ENCODE data around the gene FASTK. TPM values are rescaled to one million over a fixed set of nuclear protein-coding genes. Genes with fewer than 3 reads are reported as not detected.
A peak's percentile ranks its signal among the peaks of the same experiment; 100 is the strongest.
"Not testable (repeated sequence)": the region's sequence is repeated elsewhere in the genome, so short reads cannot be mapped to it uniquely, and the experiment has no call there.

FASTK gene
- total RNA-seq, 1 experiment from 2014 or later, result 140 TPM

GRCh38 chr7:151058781-151059366, 21.7 kb downstream of the FASTK start:
- in situ Hi-C loops (cut with HindIII; ENCODE audit: low pct_unique_long_range_greater_than_20kb, low sequenced_read_pairs), result no loop called here
- DNase-seq (ENCODE audit: low read depth), result no peak

DNA sequence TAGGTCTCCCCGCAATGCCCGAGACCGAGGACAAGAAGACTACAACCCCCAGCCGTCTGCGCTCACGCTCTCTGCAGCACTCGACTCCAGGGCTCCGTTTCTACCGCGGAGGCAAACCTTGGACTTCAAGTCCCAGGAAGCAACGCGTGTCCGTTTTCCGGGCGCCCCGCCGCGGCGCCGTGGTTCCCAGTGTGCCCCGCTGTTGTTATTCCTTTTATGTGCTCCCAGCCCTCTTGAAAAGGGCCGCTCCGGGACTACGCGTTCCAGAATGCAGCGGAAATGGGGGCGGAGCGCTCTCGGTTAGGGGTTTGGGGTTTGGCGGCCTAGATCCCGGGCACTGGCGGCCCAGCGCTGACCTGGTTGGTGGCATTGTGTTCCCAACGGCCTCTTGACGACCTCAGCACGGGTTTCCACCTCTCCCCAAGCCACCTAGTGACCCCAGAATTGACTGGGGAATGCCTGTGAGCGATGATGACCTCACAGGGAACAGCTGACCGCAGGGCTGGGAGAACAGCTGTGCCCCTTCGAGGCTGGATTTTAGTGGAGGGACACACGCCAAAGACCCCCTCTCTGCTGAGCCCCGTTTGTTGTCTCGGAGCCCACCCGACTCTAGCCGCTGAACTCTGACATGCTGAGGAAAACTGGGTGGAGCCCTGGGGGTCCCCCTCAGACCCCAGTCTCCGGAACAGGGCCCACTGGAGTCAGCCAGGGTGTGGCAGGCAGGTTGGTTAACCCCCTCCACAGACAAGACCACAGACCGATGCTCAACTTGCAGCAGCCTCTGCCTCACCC, 22.4 kb downstream of the FASTK start:
- DNase-seq (ENCODE audit: low read depth), result peak; percentile 98
- in situ Hi-C loops (cut with HindIII; ENCODE audit: low pct_unique_long_range_greater_than_20kb, low sequenced_read_pairs), result no loop called here

GRCh38 chr7:151057506-151057988, 23.1 kb downstream of the FASTK start, which contains the start of gene CDK5:
Gene CDK5, minus strand, starts transcription at chr7:151057897. Its CDS starts 49 bp downstream, at chr7:151057848.
- DNase-seq (ENCODE audit: low read depth), result no peak
- in situ Hi-C loops (cut with HindIII; ENCODE audit: low pct_unique_long_range_greater_than_20kb, low sequenced_read_pairs), result no loop called here

DNA sequence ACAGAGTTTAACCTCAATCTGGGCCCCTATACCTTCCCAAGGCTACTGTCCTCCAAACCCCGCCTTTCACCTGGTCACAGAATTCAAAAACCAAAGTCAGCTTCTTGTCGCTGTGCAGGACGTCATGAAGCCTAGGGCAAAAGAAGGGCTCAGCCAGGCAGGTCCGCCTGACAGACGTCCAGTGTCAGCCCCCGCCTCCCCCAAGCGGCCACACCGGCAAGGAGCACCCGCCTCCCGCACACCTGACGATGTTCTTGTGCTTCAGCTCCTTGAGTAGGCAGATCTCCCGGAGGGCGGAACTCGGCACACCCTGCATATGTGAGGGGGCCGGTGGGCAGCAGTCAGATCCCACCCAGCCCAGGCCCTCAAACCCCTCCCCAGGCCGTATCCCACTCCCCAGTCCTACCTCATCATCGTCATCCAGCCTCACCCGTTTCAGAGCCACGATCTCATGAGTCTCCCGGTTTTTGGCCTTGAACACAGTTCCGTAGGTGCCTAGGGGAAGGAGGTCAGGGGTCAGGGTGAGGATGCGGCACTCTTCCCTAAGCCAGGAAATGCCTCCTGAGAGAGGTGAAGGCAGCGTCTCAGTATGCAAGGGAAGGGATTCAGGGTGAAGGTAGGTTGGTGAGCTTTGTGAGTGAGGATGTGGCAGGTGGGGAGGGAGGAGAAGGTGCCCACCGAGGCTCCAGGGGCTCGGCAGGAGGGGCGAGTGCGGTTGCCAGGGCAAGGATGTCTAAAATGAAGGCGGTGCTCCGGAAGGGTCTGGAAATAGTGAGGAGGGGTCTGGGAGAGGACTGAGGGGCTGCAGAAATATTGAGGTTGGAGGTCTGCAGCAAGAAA, 23.7 kb downstream of the FASTK start:
- in situ Hi-C loops (cut with HindIII; ENCODE audit: low pct_unique_long_range_greater_than_20kb, low sequenced_read_pairs), result no loop called here
- DNase-seq (ENCODE audit: low read depth), result no peak

GRCh38 chr7:151056283-151056665, 24.3 kb downstream of the FASTK start:
- in situ Hi-C loops (cut with HindIII; ENCODE audit: low pct_unique_long_range_greater_than_20kb, low sequenced_read_pairs), result no loop called here

GRCh38 chr7:151053751-151054150, 26.9 kb downstream of the FASTK start:
- in situ Hi-C loops (cut with HindIII; ENCODE audit: low pct_unique_long_range_greater_than_20kb, low sequenced_read_pairs), result no loop called here

More at GRCh38 chr7:151056283-151056665, 24.3 kb downstream of the FASTK start:
- no peak for DNase-seq (ENCODE audit: low read depth)

DNA sequence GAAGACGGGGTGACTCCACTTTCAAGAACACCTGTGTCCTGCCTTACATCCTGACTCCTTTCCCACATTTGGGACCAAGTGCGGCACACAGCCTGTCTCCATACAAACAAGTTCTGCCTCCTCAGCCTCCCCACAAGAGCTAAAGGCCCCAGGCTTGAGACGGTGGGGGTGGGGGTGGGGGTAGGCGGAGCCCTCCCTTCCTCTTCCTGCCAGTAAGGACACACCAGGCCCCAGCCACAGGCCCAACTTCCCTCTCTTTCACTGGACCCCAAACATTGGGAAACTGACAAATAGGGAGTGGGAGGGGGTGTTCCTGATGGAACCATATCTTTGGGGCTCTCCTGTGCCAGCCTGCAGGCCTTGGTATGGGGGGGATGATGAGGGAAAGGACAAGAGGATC, 27.5 kb downstream of the FASTK start:
- in situ Hi-C loops (cut with HindIII; ENCODE audit: low pct_unique_long_range_greater_than_20kb, low sequenced_read_pairs), result no loop called here
- no peak for DNase-seq (ENCODE audit: low read depth)

More at GRCh38 chr7:151053751-151054150, 26.9 kb downstream of the FASTK start:
- no peak for DNase-seq (ENCODE audit: low read depth)

GRCh38 chr7:151051108-151051507, 29.5 kb downstream of the FASTK start:
- no peak for DNase-seq (ENCODE audit: low read depth)
- in situ Hi-C loops (cut with HindIII; ENCODE audit: low pct_unique_long_range_greater_than_20kb, low sequenced_read_pairs), result no loop called here

GRCh38 chr7:151048911-151049463, 31.6 kb downstream of the FASTK start:
- in situ Hi-C loops (cut with HindIII; ENCODE audit: low pct_unique_long_range_greater_than_20kb, low sequenced_read_pairs), result no loop called here
- DNase-seq (ENCODE audit: low read depth), result no peak

GRCh38 chr7:151047976-151048815, 32.4 kb downstream of the FASTK start, which contains the start of gene ASIC3:
Gene ASIC3, plus strand, starts transcription at chr7:151048531. Its CDS starts 355 bp downstream, at chr7:151048886.
- no peak for DNase-seq (ENCODE audit: low read depth)
- in situ Hi-C loops (cut with HindIII; ENCODE audit: low pct_unique_long_range_greater_than_20kb, low sequenced_read_pairs), result no loop called here

GRCh38 chr7:151046603-151047573, 33.7 kb downstream of the FASTK start:
- in situ Hi-C loops (cut with HindIII; ENCODE audit: low pct_unique_long_range_greater_than_20kb, low sequenced_read_pairs), result no loop called here
- no peak for DNase-seq (ENCODE audit: low read depth)

- no peak for DNase-seq (ENCODE audit: low read depth)
- in situ Hi-C loops (cut with HindIII; ENCODE audit: low pct_unique_long_range_greater_than_20kb, low sequenced_read_pairs), result no loop called here
Measured at GRCh38 chr7:151045967-151046366, 34.6 kb downstream of the FASTK start.

DNA sequence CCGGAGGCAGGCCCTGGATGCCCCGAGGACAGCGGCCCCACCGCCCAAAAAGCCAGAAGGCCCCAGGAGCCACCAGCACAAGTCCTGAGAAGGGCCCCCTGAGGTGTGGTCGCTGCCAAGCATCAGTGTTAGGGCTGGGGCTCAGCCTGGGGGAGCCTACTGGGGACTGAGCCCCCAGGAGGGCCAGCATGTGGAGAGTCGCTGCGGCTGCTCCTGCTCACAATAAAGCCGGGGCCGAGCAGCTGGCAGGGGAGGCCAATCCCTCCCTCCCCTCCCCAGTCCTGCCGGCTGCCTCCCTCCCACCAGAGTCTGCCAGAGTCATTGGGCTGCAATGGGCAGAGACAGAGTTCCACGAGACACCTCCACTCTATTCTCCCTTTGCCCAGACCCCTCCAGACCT, 35.3 kb downstream of the FASTK start:
- in situ Hi-C loops (cut with HindIII; ENCODE audit: low pct_unique_long_range_greater_than_20kb, low sequenced_read_pairs), result no loop called here
- no peak for DNase-seq (ENCODE audit: low read depth)

DNA sequence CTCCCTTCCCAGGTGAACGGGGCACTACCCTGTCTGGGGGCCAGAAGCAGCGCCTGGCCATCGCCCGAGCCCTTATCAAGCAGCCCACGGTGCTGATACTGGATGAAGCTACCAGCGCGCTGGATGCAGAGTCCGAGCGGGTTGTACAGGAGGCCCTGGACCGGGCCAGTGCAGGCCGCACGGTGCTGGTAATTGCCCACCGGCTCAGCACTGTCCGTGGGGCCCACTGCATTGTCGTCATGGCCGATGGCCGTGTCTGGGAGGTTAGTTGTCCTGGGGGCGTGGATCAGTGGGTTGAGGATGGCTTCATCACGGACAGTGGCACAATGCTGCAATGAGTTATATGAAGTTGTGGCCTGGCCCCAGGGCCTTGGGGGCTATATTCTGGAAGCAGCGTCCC, 36.6 kb downstream of the FASTK start:
- in situ Hi-C loops (cut with HindIII; ENCODE audit: low pct_unique_long_range_greater_than_20kb, low sequenced_read_pairs), result no loop called here

GRCh38 chr7:151043449-151043848, 37.2 kb downstream of the FASTK start:
- in situ Hi-C loops (cut with HindIII; ENCODE audit: low pct_unique_long_range_greater_than_20kb, low sequenced_read_pairs); DNase-seq (ENCODE audit: low read depth): not testable (repeated sequence)

More for the DNA sequence above, 36.6 kb downstream of the FASTK start:
- no peak for DNase-seq (ENCODE audit: low read depth)

- no peak for DNase-seq (ENCODE audit: low read depth)
- in situ Hi-C loops (cut with HindIII; ENCODE audit: low pct_unique_long_range_greater_than_20kb, low sequenced_read_pairs), result no loop called here
Measured at GRCh38 chr7:151040616-151041375, 39.8 kb downstream of the FASTK start.

All from Caki2 (cell line).